ENCODE data around the gene IL15.
"Not testable (repeated sequence)": the region's sequence is repeated elsewhere in the genome, so short reads cannot be mapped to it uniquely, and the experiment has no call there.

The IL15 gene, protein sequence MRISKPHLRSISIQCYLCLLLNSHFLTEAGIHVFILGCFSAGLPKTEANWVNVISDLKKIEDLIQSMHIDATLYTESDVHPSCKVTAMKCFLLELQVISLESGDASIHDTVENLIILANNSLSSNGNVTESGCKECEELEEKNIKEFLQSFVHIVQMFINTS

DNA sequence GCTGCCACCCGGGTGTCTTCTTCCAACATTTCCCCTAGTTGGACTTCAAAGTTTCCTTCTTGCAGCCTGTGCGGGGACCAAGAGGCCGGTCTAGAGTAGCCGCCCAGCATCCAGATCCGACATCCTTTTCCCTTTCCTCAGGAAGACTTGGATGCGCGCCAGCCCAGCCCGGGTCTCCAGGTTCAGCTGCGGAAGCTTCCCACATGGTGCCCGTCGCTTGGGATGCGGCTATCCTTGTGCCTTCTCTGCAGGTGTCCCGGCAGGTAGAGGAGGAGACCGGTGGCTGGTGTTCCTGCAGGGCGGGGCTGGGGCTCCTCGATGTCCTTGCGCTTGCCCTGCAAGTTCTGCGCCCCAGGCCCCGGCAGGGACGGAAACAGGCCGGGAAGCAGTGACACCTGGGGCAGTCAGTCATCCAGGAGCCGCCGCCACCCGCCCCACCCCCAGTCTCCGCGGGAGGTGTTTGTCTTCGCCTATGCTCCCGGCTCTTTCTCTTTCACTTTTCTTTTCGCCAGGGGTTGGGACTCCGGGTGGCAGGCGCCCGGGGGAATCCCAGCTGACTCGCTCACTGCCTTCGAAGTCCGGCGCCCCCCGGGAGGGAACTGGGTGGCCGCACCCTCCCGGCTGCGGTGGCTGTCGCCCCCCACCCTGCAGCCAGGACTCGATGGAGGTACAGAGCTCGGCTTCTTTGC is at the start of gene IL15:
Gene IL15 (plus strand): TSS at position 502 of the 689 bp plus-strand sequence. CDS start 82,882 bp downstream, outside the sequence.
- DNase-seq: no peak

DNA sequence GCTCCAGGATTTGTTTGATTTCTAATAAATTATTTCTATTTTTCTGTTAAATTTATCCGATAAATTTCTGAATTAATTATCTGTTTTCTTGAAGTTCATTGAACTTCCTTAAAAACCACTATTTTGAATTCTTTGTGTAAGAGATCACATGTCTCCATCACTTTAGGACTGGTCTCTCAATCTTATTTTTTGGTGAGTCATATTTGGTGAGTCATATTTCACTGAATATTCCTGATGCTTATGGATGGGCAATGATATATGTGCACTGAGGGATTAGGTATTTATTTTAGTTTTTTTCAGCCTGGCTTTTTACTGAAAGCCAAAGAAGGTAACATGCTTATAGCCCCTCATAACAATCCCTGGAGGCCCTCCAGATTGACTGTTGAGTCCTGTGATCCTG is 48.5 kb upstream of the IL15 start:
- no peak for DNase-seq

DNA sequence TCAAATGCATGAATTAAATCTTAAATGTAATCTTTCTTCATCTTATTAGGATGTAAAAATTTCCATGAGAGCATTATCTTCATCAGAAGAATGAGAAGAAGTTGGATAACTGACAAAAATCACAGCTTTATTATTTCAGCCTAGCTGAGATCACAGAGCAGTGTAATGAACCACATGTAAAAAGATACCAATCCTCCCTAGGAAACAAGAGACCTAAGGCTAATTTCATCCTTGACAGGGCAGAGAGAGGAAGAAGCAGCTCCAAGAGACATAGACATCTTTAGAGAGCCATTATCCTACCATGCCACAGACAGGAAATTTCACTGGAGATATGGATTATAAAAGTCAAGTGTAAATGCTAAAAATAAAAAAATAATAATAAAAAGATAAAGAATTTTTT is 40.9 kb upstream of the IL15 start:
- DNase-seq: no peak

DNA sequence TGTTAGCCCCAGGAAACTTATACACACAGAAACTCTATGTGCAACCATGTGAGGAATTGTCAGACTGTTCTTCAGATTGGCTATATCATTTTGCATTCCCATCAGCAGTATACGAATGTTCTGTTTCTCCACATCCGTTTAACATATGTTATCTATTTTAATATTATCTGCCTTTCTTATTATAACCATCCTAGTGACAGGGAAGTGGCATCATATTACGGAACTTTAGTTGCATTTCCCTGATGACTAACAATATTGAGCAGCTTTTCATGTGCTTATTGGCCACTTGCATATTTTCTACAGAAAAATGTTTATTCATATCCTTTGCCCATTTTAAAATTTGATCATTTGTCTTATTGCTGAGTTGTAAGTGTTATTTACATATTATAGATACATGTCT is 36.5 kb upstream of the IL15 start:
- DNase-seq: no peak

DNA sequence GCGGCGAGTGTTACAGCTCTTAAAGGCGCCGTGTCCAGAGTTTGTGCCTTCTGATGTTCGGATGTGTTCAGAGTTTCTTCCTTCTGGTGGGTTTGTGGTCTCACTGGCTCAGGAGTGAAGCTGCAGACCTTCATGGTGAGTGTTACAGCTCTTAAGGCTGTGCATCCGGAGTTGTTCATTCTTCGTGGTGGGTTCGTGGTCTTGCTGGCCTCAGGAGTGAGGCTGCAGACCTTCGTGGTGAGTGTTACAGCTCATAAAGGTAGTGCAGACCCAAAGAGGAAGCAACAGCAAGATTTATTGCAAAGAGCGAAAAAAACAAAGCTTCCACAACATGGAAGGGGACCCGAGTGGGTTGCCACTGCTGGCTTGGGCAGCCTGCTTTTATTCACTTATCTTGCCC is 31.7 kb upstream of the IL15 start:
- DNase-seq: not testable (repeated sequence)

DNA sequence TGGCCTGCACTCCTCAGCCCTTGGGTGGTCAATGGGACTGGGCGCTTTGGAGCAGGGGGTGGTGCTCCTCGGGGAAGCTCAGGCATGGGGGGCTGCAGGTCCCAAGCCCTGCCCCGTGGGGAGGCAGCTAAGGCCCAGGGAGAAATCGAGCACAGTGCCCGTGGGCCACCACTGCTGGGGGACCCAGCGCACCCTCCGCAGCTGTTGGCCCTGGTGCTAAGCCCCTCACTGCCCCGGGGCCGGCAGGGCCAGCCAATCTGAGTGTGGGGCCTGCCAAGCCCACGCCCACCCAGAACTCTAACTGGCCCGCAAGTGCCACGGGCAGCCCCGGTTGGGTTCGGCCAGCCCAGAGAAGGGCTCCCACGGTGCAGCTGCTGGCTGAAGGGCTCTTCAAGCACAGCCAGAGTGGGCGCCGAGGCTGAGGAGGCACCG is 30.9 kb upstream of the IL15 start:
- DNase-seq: no peak

DNA sequence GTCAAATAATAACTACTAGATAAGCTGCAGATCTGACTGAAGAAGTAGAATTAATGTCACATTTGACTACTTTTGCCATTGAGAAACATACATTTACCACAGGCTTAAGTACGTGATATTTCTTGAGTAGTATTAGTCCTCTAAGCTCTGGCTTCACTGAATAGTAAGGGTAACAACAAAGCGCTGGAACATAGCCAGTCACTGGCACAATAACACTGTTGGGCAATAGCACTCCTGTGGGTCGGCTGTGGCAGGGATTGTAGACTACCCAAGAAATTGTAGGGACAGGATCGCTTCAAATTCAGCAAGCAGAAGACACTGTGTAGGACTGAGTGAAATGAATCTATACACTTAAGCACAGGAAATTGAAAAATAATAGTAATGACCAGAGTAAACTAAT is 27.1 kb upstream of the IL15 start:
- no peak for DNase-seq

DNA sequence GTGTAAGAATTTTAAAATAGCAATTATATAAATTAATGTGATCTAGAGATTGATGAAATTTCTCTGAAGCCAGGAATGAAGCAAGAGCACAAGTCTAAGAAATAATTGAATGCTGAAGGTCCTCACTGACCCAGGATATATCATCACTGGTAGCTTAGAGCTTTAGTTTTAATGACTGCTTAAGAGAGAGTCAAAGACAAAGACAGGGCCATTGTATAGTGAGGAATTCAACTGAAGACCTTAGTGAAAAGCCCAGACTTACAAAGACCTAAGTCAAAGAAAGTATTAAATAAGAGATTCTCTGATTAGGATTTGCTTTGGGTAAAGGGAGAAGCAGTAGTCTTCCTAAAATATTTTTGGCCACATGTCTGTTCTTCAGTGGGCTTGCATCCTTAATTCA is 26.0 kb upstream of the IL15 start:
- no peak for DNase-seq

DNA sequence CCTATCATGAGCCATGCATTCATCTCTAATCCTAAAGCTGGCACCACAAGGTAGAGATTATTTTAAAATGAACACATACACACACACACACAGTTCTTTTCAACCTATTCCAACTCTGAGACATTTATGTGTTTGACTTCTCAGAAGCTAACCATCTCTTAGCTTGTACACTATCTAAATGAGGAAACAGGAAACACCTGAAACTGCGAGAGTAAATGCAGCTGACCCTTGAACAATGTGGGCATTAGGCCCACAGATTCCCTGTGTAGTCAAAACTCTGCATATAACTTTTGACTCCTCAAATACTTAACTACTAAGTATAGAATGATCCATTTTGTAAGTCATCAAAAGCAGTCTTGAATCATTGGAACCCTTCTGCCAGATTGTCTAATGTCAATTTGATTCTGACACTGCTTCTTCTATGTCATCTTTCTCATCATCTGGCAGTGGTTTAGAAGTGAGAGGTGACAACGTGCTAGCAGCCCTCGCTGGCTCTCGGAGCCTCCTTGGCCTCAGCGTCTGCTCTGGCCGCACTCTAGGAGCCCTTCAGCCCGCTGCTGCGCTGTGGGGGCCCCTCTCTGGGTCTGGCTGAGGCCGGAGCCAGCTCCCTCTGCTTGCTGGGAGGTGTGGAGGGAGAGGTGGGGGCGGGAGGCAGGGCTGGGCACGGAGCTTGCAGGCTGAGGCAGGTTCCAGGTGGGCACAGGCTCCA is 21.4 kb upstream of the IL15 start:
- DNase-seq: no peak

DNA sequence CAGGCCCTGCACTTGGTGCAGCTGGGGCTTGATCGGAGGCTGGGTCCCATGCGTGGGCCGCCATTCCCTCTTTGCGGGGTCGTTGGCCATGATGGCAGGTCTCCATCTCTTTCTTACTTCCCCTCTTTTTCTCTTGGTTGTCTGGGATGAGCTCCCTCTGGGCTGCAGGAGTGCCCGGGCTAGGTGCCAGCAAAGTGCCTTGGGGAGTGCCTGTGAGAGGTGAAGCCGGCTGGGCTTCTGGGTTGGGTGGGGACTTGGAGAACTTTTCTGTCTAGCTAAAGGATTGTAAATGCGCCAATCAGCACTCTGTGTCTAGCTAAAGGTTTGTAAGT is 20.8 kb upstream of the IL15 start:
- DNase-seq: not testable (repeated sequence)

DNA sequence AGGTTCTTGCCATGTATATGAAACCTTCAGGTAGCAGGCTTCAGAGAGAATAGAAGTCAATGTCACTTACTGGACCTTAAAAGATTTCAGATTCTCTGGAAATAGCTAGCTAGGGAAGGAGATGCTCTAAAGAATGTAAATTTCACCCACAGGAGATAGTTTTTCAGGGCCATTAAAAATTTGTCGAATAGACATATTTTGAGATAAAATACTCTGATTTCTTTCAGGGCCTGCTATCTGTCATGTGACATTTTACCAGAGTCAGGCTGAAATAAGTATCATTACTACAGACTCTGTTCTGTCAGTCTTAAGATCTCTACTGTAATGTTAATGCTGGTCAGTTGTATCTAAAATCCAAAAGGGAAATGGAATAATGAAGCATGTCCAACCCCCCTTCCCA is 15.7 kb upstream of the IL15 start:
- no peak for DNase-seq

DNA sequence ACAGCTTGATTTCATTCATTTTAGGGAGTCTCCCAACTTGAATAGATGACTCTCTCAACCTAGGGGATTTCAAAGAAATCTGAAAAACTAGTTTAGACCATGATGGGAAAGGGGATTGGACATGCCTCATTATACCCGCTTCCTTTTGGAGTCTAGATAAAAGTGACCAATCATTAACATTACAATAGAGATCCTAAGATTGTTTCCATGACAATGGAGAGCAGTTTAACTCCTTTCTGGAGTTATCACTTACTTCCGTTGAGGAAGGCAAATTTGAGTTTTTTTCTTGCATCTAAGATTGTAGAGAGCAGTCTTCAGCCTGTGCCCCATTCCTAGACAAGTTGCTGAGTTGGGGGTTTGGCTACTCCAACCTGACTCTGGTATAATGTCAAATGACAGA is 11.4 kb upstream of the IL15 start:
- DNase-seq: no peak

DNA sequence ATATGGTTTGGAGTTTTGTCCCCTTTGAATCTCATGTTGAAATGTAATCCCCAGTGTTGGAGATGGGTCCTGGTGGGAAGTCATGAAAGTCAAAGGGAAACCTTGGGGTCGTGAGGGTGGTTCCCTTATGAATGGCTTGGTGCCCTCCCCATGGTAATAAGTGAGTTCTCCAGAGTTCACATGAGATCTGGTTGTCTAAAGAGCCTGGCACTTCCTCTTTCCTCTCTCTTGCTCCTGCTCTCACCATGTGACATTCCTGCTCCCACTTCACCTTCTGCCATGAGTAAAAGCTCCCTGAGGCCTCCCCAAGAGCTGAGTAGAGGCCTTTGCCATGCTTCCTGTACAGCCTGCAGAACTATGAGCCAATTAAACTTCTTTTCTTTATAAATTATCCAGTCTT is 5.5 kb upstream of the IL15 start:
- no peak for DNase-seq

DNA sequence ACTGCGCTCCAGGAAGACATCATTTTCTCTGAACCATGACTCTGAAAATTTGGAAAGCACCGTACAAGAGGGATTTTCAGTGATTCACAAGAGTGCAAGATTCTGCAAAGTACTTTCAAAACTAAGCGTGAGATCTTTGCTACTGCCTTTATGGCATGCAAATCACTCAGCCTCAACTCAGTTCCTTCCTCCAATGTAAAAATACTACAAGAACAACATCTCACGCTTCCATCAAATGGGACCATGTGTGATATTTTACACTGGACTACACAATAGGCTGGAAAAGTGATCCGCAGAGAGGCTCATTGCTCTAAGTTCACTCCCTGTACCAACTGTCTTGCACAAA is 674 bp upstream of the IL15 start:
- no peak for DNase-seq

DNA sequence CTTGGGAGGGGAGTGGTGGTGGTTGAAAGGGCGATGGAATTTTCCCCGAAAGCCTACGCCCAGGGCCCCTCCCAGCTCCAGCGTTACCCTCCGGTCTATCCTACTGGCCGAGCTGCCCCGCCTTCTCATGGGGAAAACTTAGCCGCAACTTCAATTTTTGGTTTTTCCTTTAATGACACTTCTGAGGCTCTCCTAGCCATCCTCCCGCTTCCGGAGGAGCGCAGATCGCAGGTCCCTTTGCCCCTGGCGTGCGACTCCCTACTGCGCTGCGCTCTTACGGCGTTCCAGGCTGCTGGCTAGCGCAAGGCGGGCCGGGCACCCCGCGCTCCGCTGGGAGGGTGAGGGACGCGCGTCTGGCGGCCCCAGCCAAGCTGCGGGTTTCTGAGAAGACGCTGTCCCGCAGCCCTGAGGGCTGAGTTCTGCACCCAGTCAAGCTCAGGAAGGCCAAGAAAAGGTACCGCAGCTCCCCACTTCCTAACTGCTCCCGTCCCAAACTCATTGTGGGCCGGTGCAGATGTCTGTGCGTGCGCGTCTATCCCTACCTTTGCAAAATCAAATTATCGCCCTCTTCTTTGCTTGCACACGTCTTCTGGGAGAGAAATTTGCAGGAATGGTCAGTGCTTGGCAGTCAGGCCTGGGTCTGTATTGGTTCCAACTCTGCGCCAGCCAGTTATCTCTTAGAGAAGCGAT is 533 bp downstream of the IL15 start:
- no peak for DNase-seq

DNA sequence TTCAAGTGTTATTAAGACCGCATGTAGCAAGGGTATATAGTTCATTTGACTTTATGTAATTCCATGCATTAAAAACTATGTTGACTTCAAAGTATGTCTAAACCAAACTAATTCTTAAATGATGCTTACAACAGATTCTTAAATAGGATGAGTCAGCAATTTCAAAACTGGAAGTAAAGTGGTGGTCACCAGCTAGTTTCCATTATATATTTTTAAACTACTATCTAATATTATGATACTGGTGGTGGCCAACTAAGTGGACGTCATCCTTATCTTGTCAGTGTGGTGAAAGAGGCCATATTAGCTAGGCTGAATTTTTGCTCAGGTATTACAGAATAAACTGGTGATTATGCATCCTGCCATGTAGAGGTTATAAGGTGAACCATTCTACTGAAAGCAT is 1.2 kb downstream of the IL15 start:
- DNase-seq: no peak

DNA sequence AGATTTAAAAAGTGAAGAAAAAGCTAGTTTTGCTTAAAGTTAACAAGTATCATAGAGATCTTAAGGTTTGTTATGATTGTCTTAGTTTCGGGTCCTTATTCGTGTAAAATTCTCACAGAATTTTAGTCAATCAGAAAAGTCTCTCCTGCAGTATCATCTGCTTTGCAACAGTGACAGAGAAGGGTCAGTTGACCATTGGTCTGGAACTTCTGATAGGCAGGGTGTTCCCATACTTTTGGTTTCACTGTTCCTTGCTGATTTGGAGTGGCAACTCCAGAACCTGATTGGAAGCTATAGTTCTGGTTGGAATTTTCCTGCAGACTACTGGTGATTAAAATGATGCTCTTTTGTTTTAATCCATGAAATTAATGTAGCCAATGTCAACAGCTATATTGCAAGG is 1.8 kb downstream of the IL15 start:
- no peak for DNase-seq

DNA sequence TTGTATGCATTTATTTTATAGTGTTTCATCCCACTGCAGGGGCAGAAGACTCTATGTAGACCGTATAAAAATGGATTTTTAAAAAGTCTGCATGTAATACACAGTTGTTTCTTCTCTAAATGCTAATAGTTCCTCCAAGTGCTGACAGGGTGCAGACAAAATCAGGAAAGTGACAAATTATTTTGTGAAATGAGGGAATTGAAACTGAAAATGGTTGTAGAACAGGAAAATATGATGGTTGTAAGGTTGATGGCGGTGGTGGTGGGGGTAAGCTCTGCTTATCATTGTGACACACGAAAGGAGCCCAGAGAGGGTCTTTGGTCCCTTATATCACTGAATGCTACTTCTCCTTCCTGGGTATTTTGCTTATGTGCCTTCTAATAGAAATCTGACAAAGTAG is 4.3 kb downstream of the IL15 start:
- DNase-seq: no peak

DNA sequence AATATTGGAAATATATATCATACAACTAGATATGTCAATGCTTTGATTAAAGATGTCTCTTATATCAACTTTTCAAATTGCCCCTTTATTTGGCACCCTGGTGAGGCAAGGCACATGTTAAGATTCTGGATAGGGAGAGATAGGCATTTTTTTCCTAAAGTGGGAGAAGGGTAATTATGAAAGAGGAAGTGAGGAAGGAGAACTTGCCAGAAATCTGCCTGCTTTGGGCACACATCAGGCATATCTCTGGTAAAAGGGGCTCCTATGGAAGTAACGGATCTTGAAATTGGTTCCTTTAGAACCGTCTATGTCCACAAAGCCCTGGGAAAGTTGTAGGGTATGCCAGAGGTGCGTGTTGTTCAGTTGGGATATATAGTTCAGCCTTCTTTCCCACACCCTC is 5.7 kb downstream of the IL15 start:
- DNase-seq: no peak

DNA sequence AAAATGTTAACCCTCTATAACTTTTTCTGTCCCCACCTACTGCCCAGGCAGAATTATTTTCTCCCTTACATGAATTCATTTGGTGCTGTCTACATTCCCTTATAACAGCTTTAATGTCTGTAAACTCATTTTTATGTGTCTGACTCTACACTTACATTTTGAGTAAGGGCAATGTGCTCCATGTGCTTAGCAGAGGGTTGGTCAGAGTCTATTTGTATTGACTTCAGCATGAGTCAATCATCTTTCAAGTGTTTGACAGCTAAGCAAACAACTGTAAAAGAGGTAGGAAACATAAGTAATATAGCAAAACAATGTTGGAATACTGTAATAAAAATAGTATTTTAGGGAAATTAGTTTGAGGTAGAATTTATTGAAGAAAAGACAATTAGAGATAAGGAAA is 6.3 kb downstream of the IL15 start:
- no peak for DNase-seq

DNA sequence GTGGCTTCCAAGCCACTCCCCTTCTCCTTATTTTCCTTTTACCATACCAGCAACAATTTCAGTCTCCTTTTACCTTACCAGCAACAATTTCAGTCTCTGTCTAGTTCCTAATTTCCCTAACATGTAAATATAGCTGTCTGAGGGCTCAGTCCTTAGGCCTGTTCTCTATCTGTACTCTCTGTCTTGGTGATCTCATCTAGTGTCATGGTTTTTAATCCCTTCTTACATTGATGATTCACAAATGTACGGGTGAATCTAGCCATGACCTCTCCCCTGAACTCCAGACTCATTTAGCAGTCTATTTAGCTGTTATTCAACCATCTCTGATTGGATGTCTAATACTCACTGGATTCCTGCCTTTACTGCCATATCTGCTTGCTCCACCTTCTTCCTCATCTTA is 7.2 kb downstream of the IL15 start:
- DNase-seq: no peak

DNA sequence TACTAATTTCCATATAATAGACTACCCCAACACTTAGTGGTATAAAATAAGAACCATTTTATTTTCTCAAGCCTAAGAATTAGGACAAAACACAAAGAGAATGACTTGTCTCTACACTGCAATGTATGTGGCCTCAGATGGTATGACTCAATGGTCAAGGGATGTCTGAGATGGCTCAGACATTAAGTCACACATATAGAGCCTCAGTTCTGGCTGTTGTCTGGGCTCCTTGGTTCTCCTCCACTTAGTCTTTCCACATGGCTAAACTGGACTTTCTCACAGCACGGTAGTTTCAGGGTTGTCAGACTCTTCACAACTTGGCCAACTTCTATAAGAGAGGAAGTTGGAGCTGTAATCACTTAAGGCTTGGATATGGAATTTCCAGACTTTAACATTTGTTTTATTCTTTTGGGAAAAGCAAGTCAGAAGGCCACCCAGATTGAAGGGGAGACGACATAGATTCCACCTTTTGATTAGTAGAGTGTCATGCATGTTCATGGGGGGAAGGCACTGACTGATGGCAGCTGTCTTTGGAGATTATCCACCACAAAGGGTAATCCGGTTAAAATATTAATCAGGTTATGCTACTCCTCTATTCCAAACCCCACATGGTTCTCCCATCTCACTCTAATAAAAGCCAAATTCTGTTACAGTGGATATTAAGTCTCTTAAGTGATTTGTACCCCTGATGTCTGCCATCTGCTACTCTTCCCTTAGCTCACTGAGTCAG is 9.4 kb downstream of the IL15 start:
- peak; percentile 49 for DNase-seq

DNA sequence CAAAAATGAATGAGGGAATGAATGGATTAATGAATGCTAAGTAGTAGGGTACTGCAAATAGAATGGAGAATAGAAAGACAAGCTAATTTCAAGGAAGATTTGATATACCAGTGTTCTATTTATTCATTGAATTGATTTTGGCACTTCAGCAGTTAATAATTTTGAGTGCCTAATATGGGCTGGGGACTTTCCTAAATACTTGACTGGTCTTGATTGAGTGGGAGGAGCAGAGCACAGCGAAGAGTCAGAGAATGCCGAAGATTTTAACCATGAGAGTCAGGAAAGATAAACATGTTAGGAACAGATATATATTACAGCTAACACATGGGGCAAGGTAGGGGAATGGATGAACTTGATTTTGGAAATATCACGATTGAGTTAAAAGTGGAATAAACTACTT is 10.6 kb downstream of the IL15 start:
- DNase-seq: no peak

DNA sequence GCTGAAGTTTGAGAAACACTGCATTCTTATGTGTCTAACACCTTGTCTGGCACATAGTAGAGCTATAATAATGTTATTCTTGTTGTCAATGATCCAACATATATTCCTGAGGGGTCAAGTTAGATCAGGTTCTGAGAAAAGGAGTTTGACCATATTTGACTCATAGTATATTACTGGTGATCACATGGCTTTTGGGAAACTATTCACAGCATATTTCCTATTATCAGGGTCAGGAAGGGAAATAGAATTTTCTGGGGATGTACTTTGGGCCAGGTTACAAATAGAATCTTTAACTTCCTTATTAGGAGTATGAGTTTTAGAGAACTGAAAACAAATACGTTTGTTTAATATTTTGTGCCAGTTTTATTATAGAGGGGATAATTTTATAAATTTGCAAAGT is 11.6 kb downstream of the IL15 start:
- no peak for DNase-seq
